ENCODE data around the gene SLC35F1.
"Not testable (repeated sequence)": the region's sequence is repeated elsewhere in the genome, so short reads cannot be mapped to it uniquely, and the experiment has no call there.

Gene SLC35F1

GRCh38 chr6:117928833-117929232 is 21.8 kb downstream of the SLC35F1 start:
- DNase-seq = no peak

- DNase-seq = no peak
These were observed 22.4 kb downstream of the SLC35F1 start for GRCh38 chr6:117929501-117929900.

GRCh38 chr6:117930645-117931044 is 23.6 kb downstream of the SLC35F1 start:
- DNase-seq = no peak

- no peak for DNase-seq
These were observed 24.9 kb downstream of the SLC35F1 start for GRCh38 chr6:117932001-117932400.

- no peak for DNase-seq
These were observed 25.6 kb downstream of the SLC35F1 start for GRCh38 chr6:117932676-117933075.

- peak; percentile 56 for DNase-seq
These were observed 26.4 kb downstream of the SLC35F1 start for GRCh38 chr6:117933471-117933870.

GRCh38 chr6:117938311-117938995 is 31.4 kb downstream of the SLC35F1 start:
- no peak for DNase-seq

GRCh38 chr6:117947234-117947633 is 40.2 kb downstream of the SLC35F1 start:
- DNase-seq = no peak

GRCh38 chr6:117951783-117952182 is 44.7 kb downstream of the SLC35F1 start:
- DNase-seq = peak; percentile 19

GRCh38 chr6:117955684-117956256 is 48.7 kb downstream of the SLC35F1 start:
- no peak for DNase-seq

- peak; percentile 45 for DNase-seq
These were observed 49.3 kb downstream of the SLC35F1 start for GRCh38 chr6:117956386-117956785.

GRCh38 chr6:117958536-117958935 is 51.5 kb downstream of the SLC35F1 start:
- no peak for DNase-seq

GRCh38 chr6:117960877-117961276 is 53.8 kb downstream of the SLC35F1 start:
- no peak for DNase-seq

- DNase-seq = no peak
These were observed 54.2 kb downstream of the SLC35F1 start for GRCh38 chr6:117961301-117961700.

GRCh38 chr6:117965763-117966162 is 58.7 kb downstream of the SLC35F1 start:
- not testable (repeated sequence) for DNase-seq

GRCh38 chr6:117971637-117972036 is 64.6 kb downstream of the SLC35F1 start:
- no peak for DNase-seq

- no peak for DNase-seq
These were observed 68.0 kb downstream of the SLC35F1 start for GRCh38 chr6:117974914-117975627.

- DNase-seq = peak; percentile 65
These were observed 69.1 kb downstream of the SLC35F1 start for GRCh38 chr6:117976030-117976651.

- no peak for DNase-seq
These were observed 78.9 kb downstream of the SLC35F1 start for GRCh38 chr6:117985916-117986315.

- DNase-seq = no peak
These were observed 79.3 kb downstream of the SLC35F1 start for GRCh38 chr6:117986396-117986795.

GRCh38 chr6:117989086-117989485 is 82.0 kb downstream of the SLC35F1 start:
- no peak for DNase-seq

- no peak for DNase-seq
These were observed 83.1 kb downstream of the SLC35F1 start for GRCh38 chr6:117990151-117990550.

- DNase-seq = peak; percentile 67
These were observed 85.8 kb downstream of the SLC35F1 start for GRCh38 chr6:117992856-117993255.

GRCh38 chr6:118012944-118013343 is 105.9 kb downstream of the SLC35F1 start:
- peak; percentile 55 for DNase-seq
